ENCODE results near the gene PTPN3. TPM values are rescaled to one million over a fixed set of nuclear protein-coding genes. Genes with fewer than 3 reads are reported as not detected.

The PTPN3 gene
- polyA plus RNA-seq, 2 of the 4 experiments (the other 2 are of a cell fraction), result 8.9 to 20.3 TPM

DNA sequence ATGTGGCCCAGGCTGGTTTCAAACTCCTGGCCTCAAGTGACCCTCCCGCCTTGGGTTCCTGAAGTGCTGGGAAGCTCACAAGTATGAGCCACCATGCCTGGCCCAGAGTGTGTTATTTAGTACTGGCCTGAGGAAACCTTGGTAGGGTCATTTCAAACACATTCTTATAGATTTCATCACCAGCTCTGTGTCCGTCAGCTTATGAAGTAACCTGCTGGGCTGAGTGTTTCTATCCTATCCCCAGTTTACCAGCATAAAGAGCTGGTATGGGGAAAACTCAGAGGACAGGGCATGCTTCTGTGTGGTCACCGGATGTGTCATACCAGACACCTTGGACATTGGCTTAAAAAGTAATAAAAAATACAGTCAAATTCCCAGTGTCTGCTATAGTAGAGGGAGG, 45.3 kb downstream of the PTPN3 start (continued):
- TF ChIP-seq RNF2 (IDR thresholded peaks at IDR 0.05; ENCODE audit: borderline replicate concordance, low read depth) (no peak), PBX3 (IDR thresholded peaks at IDR 0.05) (no peak), JUN (IDR thresholded peaks at IDR 0.05) (peak; percentile 28 to 34; a peak in 1 of 5 replicates), ZC3H11A (IDR thresholded peaks at IDR 0.05) (no peak), MAFK (IDR thresholded peaks at IDR 0.05; ENCODE audit: partially characterized antibody) (no peak), TFCP2L1 (CRISPR knock-in tag; IDR thresholded peaks at IDR 0.05) (no peak)

GRCh38 chr9:109451311-109452025, 46.6 kb downstream of the PTPN3 start:
- no peak overlapping the region for H3K4me2 ChIP-seq
- 86% methylated on average over 9 of the region's 9 CpGs for WGBS (ENCODE audit: missing lambda C conversion rate)
- TF ChIP-seq MAFK (IDR thresholded peaks at IDR 0.05; ENCODE audit: partially characterized antibody) (no peak), RAD21 (conservative IDR thresholded peaks at IDR 0.05 in 1 of 2, IDR thresholded peaks at IDR 0.05 in 1 of 2) (peak in 1 of 2 experiments; percentile 33; a peak in 2 of 5 replicates), EHF (CRISPR knock-in tag; IDR thresholded peaks at IDR 0.05) (no peak), EP300 (IDR thresholded peaks at IDR 0.05) (no peak), SMC3 (IDR thresholded peaks at IDR 0.05) (0 out of 3 replicates have a peak, but pooled peaks have one; percentile 13), HEYL (CRISPR knock-in tag; IDR thresholded peaks at IDR 0.05) (no peak)
- ATAC-seq, result peak in 1 of 2 experiments; percentile 64; a peak in 3 of 6 replicates
- no peaks in the 10 kb centered on the region for H3K9me3 ChIP-seq
- H3K4me1 ChIP-seq, result peaks cover 60% of the 10 kb centered on the region
- ChIA-PET CTCF (interaction anchor here (1.0 to 15.1 kb wide), 5 partner anchors 9 to 70 kb away, joined by 3 to 173 read pairs (median 4); no protein-coding TSS in a partner anchor), POLR2A (interaction anchor here (0.7 kb wide), 1 partner anchor 9 kb away, joined by 5 read pairs; no protein-coding TSS in a partner anchor)
- H3K4me3 ChIP-seq, result no peak overlapping the region
- DNase-seq (ENCODE audit: low read depth in 1 of 2, low spot score in 1 of 2), result no peak
- FAIRE-seq, result no peak
- H3K27ac ChIP-seq, result peak overlapping the region; percentile 81 to 87

DNA sequence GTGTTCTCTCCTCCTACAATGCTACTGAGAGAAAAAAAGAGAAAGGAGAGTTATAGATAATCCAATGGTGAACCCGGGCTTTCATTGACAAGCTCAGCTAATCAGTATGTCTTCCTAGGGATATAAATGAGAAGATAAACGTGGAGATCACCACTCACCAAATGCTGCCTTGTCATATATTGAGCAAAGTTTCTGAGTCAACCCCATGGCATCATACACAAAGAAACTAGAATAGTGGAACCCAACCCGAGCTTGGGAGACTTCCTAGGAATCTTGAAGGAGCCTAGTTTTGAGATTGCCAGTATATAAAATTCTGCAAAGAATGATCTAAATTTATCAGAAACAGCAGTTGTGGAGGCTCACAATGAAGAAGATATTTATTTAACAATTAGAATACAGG, 47.8 kb downstream of the PTPN3 start:
- POLR2A ChIA-PET, result no interaction called here
- WGBS (ENCODE audit: missing lambda C conversion rate), result 68% methylated on average over 3 of the region's 3 CpGs
- DNase-seq (ENCODE audit: low read depth in 1 of 2, low spot score in 1 of 2), result no peak
- H3K27ac ChIP-seq, result peak overlapping the region; percentile 19 to 81; a peak in 3 of 6 replicates
- no peak overlapping the region for H3K4me3 ChIP-seq
- no peak for TF ChIP-seq PHF8 (IDR thresholded peaks at IDR 0.05; ENCODE audit: borderline replicate concordance, low read depth)
- no peak for TF ChIP-seq RNF2 (IDR thresholded peaks at IDR 0.05; ENCODE audit: borderline replicate concordance, low read depth)
- TF ChIP-seq RAD21 (conservative IDR thresholded peaks at IDR 0.05 in 1 of 2, IDR thresholded peaks at IDR 0.05 in 1 of 2), result no peak
- TF ChIP-seq GATA3 (IDR thresholded peaks at IDR 0.05; ENCODE audit: borderline replicate concordance), result no peak
- TF ChIP-seq HOXA7 (CRISPR knock-in tag; IDR thresholded peaks at IDR 0.05), result no peak
- TF ChIP-seq SMC3 (IDR thresholded peaks at IDR 0.05), result no peak
- no peak for TF ChIP-seq MAZ (IDR thresholded peaks at IDR 0.05; ENCODE audit: borderline replicate concordance, low read depth, low read length)
- no peak for TF ChIP-seq ZC3H11A (IDR thresholded peaks at IDR 0.05)
- no peak for TF ChIP-seq MAFK (IDR thresholded peaks at IDR 0.05; ENCODE audit: partially characterized antibody)
- no peak for TF ChIP-seq TP53 (CRISPR knock-in tag; IDR thresholded peaks at IDR 0.05)
- TF ChIP-seq JUNB (IDR thresholded peaks at IDR 0.05), result no peak
- TF ChIP-seq, protein P1, sequence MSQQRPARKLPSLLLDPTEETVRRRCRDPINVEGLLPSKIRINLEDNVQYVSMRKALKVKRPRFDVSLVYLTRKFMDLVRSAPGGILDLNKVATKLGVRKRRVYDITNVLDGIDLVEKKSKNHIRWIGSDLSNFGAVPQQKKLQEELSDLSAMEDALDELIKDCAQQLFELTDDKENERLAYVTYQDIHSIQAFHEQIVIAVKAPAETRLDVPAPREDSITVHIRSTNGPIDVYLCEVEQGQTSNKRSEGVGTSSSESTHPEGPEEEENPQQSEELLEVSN (IDR thresholded peaks at IDR 0.05; ENCODE audit: borderline replicate concordance, low read depth), result no peak
- no peak for TF ChIP-seq PBX3 (IDR thresholded peaks at IDR 0.05)
- no peak for TF ChIP-seq POLR2A (IDR thresholded peaks at IDR 0.05; ENCODE audit: low read length)
- FAIRE-seq, result no peak
- CTCF ChIA-PET, result interaction anchor here (0.7 to 15.1 kb wide), 7 partner anchors 8 to 71 kb away, joined by 3 to 173 read pairs (median 4); no protein-coding TSS in a partner anchor
- ATAC-seq, result no peak
- no peaks in the 10 kb centered on the region for H3K9me3 ChIP-seq
- no peak overlapping the region for H3K4me2 ChIP-seq
- H3K4me1 ChIP-seq, result peaks cover 58% of the 10 kb centered on the region
